NCI-H1092 (cell line): Measurements from ENCODE around the gene PRSS57.
"Not testable (repeated sequence)": the region's sequence is repeated elsewhere in the genome, so short reads cannot be mapped to it uniquely, and the experiment has no call there.

Source experiments
- DNase-seq: peaks from one replicate; lab custom pipeline; 2025; lab: John Stamatoyannopoulos, UW

Gene PRSS57

DNA sequence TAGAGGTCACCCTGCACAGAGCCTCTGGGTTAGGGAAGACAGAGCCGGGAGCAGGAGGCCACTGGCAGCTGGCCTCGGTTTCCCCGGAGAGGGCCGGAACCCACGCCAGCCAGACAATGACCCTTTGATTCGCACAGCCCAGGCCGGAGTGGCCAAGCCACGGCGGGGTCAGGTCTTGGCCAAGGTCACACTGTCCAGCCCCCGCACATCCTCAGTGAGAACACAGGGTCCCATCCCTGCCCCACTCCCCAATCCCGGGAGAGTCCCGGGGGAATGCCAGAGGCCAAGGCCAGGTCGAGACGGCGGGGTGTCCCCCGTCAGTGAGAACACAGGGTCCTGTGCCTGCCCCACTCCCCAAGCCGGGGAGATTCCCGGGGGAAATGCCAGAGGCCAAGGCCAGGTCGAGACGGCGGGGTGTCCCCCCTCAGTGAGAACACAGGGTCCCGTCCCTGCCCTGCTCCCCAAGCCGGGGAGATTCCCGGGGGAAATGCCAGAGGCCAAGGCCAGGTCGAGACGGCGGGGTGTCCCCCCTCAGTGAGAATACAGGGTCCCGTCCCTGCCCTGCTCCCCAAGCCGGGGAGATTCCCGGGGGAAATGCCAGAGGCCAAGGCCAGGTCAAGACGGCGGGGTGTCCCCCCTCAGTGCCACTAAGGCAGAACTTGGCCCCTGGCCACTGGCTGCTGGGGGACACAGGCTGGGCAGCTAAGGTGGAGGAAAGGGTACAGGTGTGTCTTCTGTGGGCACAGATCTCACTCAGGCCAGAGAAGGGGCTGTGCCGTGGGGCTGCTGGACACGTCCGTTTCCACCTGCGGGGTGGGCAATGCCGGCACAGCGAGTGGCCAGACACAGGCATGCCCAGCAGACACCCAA, 20.7 kb downstream of the PRSS57 start:
- DNase-seq = no peak

DNA sequence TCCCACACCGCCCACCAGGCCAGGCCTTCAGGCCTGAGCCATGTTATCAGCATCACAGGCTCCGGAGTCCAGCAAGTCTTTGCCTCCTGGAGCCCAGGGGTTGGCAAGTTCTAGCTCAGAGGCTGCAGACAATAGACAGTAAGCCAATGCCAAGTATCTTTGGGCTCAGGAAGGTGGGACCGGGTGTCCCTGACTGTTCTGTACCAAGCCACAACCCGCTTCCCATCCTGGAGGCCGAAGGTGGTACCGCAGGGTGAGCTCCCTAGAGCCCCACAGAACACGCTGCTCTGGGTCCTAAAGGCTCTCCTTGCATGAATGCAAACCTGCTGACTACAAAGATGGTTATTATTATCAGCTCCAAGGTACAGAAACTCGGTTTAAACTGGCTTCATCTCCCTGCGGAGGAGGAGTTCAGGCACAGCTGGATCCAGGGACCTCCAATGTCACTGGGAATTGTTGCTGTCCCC, 24.6 kb downstream of the PRSS57 start:
- DNase-seq = no peak

DNA sequence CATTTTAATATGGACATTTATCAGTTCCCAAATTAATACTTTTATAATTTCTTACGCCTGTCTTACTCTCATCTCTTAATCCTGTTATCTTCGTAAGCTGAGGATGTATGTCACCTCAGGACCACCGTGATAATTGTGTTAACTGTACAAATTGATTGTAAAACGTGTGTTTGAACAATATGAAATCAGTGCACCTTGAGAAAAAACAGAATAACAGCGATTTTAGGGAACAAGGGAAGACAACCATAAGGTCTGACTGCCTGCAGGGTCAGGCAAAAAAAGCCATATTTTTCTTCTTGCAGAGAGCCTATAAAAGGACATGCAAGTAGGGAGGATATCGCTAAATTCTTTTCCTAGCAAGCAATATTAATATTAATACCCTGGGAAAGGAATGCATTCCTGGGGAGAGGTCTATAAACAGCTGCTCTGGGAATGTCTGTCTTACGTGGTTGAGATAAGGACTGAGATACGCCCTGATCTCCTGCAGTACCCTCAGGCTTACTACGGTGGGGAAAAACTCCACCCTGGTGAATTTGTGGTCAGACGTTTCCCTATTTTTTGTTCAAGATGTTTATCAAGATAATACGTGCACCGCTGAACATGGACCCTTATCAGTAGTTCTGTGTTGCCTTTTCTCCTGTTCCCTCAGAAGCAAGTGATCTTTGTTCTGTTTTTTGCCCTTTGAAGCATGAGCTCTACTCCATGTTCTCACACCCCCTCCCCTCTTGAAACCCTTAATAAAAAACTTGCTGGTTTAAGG, 26.4 kb downstream of the PRSS57 start:
- DNase-seq = not testable (repeated sequence)

DNA sequence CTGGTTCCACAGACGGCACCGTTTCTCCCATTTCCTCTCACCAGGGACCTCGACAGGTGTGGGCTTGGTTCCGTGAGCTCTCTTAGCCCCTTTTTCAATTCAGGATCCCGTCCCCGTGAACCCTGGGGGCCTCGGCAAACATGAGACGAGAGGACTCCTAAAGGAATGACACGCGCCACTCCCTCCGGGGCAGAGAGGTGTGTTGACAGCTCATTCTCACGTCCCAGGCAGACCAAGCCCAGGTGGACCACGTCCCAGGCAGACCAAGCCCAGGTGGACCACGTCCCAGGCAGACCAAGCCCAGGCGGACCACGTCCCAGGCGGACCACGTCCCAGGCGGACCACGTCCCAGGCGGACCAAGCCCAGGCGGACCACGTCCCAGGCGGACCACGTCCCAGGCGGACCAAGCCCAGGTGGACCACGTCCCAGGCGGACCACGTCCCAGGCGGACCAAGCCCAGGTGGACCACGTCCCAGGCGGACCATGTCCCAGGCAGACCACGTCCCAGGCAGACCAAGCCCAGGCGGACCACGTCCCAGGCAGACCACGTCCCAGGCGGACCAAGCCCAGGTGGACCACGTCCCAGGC, 28.2 kb downstream of the PRSS57 start:
- DNase-seq = not testable (repeated sequence)

DNA sequence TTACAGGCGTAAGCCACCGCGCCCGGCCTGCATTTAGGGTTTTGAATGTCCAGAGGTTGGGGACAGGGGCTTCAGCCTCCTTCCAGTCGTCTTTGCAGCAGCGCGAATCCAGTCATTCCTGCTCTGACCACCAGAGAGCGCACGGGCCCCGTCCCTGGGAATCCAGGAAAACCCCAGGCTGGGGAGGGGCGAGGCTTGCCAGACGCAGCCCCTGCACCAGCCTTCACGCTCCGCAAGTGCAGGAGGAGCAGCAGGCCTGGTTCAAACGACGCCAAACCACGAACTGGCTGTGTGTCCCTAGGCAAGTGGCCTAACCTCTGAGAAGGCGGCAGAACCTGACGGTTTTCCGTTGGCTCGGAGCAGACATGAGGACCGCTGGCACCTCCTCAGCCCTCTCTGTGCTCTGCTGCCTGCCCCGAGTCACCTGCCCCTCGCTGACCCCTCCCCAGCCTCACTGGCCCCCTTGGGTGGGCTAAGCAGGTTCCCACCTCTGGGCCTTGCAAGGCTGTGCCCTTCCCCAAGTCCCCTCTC, 30.3 kb downstream of the PRSS57 start:
- peak; percentile 79 for DNase-seq

DNA sequence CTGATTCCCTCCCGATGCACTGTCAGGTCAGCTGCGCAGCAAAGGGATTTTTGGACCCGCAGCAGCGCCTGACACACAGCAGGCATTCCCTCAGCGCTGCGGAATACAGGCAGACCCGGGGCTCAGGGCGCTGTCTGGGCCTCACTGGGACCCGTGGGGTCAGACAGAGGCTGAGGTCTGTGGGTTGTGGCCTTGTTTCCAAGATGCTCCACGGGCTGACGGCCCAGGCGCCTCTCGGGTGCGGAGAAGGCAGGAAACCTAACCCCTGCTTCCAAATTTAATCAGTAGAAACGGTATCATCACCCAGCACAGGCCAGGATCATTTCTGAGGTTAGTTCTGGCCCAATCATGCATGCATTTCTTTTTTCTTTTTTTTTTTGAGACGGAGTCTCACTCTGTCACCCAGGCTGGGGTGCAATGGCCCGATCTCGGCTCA, 31.6 kb downstream of the PRSS57 start:
- DNase-seq = no peak

DNA sequence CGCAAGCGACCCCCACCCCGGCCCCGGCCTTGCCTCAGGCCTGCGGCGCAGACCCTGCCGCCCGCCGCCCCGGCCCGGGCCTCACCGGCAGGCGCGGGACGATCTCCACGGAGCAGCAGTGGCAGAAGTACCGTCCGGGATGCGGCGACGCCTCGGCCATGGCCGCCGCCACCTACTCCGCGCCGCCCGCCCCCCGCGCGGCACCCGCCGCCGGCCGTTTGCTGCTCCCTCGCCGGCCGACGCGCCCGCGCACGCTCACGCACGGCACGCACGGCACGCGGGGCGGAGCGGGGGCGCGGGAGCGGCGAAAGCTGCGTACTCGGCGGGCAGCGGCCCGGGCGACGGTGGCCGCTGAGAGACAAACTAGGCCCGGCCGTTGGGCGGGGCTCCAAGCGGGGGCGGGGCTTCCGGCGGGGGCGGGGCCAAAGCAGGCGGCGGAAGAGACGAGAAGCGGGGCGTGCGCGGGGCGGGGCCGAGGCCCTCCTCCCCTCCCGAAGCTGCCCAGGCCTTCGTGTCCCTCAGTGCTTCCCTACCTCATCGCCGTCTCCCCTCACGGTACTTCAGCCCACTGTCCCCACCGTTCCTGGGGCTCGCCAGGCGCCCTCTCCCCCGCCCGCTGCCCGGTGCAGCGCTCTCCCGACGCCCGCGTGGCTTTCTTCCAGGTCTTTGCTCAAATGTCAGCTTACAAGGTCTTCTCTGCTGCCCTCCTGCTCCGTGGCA, 32.1 kb downstream of the PRSS57 start, which contains the start of gene RNF126:
RNF126 (minus strand) TSS at position 253 of the 720 bp plus-strand sequence; CDS start at position 160, 93 bp downstream.
- DNase-seq = peak; percentile 91

DNA sequence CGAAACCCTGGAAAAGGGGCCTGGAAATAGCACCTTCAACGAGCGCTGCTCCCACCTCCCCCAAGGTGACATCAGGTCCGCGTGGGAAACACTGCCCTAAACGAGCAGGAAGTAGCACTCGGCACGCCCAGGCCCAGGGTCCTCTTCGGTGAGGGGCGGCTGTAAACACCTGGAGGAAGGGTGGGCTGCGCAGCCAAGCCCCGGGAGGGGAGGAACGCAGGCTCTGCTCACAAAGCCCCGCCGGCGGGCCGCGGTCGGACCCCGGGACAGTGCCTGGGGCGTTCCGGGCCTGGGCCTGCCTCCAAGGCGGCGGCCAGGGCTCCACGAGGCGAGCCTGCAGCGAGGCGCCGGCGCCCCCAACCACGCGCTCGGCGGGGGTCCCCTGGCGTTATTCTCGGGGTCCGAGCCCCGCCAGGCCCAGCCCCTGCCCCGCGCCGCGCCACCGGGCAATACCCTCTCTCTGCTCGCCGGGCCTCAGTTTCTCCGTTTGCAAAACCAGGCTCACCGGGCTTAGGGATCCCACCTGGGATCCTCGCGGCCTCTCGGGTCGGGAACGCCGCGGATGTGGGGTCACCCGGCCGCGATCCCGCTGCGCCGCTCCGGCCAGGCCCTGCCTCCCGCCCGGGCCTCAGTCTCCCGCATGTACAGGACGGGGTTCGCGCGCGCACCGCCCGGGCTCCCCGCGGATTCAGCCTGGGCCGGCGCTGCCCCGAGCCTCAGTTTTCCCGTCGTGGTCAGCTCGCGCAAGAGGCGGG, 32.9 kb downstream of the PRSS57 start:
- peak; percentile 12 for DNase-seq

DNA sequence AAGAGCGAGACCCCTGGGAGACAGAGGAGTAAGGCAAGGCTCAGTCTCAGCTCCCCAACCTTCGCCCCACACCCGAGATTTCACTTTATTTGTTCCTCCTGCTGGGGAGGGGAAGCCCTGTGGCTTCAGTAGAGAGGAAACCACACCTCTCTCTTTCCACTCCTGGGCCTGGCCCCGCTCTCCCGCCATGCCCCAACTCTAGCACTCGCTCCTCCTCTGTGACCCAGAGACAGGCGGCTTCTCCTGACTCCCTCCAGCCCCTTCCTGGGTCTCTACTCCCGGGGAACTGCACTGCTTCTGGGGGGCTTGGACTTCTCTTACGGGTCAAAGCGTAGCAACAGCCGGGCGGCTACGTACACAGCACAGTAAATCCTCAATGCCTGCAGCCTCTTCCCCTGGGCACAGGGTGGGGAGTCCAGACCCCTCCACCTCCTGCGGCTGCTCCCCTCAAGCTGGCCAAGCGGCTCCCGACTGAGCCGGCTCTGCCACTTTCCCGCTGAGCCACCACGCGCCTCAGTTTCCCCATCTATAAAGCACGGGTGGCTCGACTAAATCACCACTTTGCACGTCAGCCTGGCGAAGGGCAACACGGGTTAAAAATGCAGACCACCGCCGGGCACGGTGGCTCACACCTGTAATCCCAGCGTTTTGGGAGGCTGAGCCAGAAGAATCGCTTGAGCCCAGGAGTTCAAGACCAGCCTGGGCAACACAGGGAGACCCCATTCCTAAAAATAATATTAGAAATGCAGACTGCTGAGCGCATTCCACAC, 33.6 kb downstream of the PRSS57 start:
- DNase-seq = no peak

DNA sequence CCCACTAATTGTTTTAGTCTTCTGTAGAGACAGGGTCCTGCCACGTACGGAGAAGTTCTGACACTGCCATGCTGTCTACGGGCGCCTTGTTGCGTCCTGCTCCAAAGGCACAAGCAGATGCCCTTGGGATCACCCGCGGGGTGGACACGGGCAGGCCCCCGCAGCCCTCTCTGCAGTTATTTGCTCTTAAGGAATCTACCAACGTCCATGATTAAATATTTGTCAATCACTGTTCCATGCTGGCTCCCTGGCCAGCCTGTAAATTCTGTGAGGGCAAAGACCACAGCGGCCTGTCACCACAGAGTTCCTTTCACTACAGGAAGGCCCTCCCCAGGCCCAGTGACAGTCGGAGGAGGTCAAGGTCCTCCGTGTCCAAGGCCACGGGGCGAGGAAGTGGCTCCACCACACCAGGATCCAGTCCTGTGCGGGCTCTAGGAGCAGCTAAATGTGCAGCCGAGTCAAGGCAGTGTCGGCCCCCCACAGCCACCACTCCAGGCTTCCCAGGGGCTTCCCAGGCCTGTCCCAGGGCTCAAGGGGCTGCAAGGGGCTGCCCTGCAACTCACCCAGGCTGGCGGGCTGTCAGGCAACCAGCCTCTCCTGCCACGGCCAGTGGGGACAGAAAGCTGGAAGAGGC, 34.3 kb downstream of the PRSS57 start:
- no peak for DNase-seq

DNA sequence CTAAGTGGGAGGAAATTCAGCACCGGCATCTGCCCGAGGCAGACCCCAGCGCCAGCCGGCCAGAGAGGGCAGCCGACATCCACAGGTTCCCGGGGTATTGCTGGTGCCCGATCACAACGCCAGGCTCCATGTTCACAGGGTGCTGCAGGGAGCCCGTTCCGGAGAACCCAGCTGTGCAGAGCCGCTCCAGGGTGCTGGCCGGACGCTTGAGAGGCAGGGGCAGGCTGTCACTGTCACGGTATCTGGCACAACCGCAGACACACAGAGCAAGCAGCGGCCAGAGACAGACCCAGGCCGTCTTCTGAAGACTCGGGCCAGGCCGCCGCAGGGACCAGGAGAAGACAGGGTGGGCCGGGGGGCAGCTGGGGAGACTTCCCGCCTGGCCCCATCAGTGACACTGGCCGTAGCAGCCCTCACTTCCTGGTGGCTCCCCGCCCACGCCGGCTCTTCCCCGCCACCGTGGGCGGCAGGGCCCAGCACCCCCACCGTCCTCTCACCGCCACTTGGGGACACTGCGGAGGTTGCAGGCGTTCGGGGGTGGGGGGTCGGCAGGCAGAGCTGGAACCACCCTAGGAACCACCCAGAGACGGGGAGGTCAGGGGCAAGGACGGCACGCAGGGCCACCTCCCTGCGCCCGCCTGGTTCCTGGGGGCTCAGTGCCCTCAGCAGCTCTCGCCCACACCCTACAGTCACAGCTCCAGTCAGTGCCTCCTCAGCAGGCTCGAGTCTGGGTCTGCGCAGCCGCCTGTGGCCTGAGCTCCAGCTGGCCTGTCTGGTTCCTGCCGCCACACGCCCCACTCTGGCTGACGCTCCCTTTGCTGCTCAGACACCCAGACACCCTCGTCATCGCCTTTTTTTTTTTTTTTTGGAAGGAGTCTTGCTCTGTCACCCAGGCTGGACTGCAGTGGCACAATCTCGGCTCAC, 36.1 kb downstream of the PRSS57 start:
- no peak for DNase-seq

DNA sequence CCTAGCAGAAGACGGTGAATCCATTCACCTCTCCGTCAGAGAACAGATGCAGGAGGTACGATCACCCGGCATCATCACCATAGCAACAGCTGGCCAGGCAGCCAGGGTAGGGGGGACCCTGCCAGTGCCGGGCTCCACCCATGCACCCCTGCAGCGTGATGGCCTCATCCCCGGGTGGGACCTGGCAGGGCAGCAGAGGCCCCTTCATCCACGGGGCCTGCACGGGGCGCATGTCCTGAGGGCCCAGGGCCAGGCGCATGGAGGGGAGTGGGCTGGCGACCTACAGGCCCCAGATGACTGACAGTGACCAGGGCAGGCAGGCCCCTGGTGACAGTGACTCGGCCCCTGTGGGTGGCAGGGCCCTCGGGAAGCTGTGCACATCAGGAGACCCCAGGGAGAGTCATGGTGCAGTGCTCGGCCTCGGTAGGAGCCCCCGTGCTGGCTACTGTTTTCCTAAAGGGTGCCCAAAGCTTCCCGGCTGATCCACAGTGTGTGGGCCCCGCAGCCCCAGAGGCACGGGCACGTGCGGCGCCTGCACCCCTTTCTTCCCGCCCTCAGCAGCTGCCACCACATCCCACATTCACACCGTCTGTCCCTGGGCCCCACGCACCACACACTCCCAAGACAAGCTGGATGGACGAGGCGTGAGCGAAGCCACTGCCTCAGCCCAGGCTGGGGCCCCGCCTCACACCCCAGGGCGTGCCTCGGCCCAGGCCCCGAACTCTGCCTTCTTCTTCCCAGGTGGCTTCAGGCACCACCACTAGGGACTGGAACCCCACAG, 37.0 kb downstream of the PRSS57 start:
- DNase-seq = no peak

DNA sequence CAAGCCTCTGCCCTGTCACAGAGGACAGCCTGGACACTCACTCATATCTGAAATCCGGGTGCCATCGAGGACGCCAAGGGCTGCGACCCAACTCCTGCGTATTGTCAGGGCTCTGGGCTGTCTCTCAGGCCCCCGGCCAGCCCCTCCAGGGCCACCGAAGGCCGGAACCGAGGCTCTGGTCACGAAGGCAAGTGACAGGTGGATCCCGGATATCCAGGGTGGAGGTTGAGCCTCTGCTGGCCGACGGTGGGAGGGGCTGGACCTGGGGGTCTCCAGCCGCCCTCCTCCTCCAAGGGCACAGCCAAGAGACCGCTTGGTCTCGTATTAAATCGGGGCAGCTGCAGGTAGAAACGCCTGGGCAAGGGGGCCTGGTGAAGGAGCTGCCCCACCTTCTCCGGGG, 37.6 kb downstream of the PRSS57 start:
- DNase-seq = no peak

DNA sequence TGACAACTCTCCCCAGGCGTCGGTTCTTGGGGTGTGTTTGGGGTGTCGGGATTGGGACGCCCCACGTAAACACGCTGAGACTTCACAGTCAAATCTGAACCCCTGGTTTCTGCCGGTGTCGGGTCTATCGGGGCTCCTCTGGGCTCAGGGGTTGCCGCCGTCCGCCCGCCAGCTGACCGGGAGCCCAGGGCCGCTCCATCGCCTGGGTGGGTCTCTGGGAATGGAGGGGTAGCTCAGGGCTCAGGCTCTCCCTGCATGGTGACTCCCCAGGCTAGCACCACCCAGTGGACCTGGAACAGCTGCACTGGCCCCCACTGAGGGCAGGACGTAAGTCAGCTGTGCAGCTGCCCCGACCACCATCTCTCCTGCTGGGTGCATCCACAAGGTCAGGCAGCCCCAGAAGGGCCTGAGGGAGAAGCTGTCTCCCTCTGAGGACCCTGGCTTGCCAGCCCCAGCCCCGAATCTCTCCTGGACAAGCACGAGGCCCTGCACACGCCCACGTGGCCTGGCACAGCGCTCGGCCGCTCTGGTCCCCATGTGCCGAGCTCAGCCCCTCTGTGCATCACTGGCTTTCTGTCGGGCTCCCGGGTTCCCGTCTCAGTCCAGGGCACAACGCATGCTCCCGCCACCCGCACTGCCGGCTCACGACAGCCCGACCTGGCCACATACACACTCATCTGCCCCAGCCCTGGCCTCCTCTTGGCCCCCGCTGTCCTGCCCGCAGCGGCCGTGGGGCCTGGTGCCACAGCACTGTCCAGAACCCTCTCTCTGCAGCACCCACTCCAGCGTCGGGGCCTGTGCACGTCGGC, 38.3 kb downstream of the PRSS57 start:
- no peak for DNase-seq

DNA sequence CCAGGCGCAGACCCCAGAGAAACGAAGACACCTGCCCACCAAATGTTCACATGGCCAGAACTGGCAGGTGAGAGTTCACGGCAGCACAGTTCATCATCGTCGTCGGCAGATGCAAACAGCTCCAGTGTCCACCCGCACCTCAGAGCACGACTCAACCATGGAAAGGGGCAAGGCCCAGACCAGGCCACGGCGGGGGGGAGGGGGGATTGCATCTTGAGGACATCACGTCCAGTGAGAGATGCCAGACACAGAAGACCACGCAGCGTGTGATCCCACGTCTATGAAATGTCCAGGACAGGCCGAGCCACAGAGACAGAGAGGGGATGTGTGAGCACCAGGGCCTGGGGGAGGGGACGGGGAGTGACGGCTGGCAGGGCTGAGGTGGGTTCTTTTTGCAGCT, 39.6 kb downstream of the PRSS57 start:
- no peak for DNase-seq

DNA sequence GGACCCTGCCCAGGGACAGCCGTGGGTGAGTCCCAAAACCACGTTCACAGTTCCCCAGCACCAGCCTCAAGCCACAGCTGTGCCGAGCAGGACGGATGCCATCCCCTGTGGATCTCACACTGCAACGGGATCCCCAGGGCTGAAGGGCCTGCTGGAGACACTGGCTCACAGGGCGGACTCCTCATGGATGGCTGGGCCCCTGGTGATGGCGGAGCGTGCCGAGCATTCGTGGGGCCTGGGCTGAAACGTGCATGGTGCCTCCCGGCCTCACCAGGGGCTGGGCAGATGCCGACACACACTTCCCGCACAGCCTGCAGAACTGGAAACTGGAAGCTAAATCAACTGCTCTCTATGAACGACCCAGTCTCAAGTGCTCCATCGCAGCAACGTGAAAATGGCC, 41.8 kb downstream of the PRSS57 start:
- DNase-seq = no peak
